Measurements from ENCODE around the gene ANXA10. TPM values are rescaled to one million over a fixed set of nuclear protein-coding genes. Genes with fewer than 3 reads are reported as not detected.

The ANXA10 gene
- polyA plus RNA-seq, 1 donor (not counting 4 experiments of a cell fraction or from before 2014, with no cell fraction given), result not detected

GRCh38 chr4:168183717-168184571 lies 91.6 kb downstream of the ANXA10 start:
- dilution Hi-C loops (cut with MboI; ENCODE audit: extremely low pct_ligation_motif_present, low sequenced_read_pairs), result no loop called here
- TF ChIP-seq EZH2 (IDR thresholded peaks at IDR 0.05; ENCODE audit: low read length) (no peak), CTCF (optimal IDR thresholded peaks at IDR 0.05 in 1 of 3, IDR thresholded peaks at IDR 0.05 in 1 of 3, conservative IDR thresholded peaks at IDR 0.05 in 1 of 3; ENCODE audit: extremely low read depth in 1 of 3, insufficient read depth in 2 of 3, low read length in 3 of 3) (peak in 2 of 3 experiments; percentile 31)

GRCh38 chr4:168188754-168189153 lies 96.4 kb downstream of the ANXA10 start:
- H3K9me3 ChIP-seq (ENCODE audit: control insufficient read depth, low read depth, low read length), result no peaks in the 10 kb centered on the region
- no peak for TF ChIP-seq CTCF (optimal IDR thresholded peaks at IDR 0.05 in 1 of 3, IDR thresholded peaks at IDR 0.05 in 1 of 3, conservative IDR thresholded peaks at IDR 0.05 in 1 of 3; ENCODE audit: extremely low read depth in 1 of 3, insufficient read depth in 2 of 3, low read length in 3 of 3)
- no peak for TF ChIP-seq EZH2 (IDR thresholded peaks at IDR 0.05; ENCODE audit: low read length)
- H3K9ac ChIP-seq (ENCODE audit: control insufficient read depth, extremely low read depth, insufficient read depth, low read length), result no peak overlapping the region
- H3K36me3 ChIP-seq (ENCODE audit: control insufficient read depth in 2 of 2, extremely low read depth in 1 of 2, insufficient read depth in 2 of 2, low read length in 2 of 2), result no peaks in the 10 kb centered on the region
- no peaks in the 10 kb centered on the region for H3K27me3 ChIP-seq (ENCODE audit: control insufficient read depth, extremely low read depth, insufficient read depth, low read length)
- H3K27ac ChIP-seq (ENCODE audit: control insufficient read depth, insufficient read depth, low read length), result no peak overlapping the region
- no peaks in the 10 kb centered on the region for H3K4me1 ChIP-seq (ENCODE audit: control insufficient read depth, extremely low read depth, insufficient read depth, low read length)
- FAIRE-seq, result no peak
- H3K9me1 ChIP-seq (ENCODE audit: control insufficient read depth, extremely low read depth, insufficient read depth, low read length), result no peaks in the 10 kb centered on the region
- no peak overlapping the region for H2AFZ ChIP-seq (ENCODE audit: control insufficient read depth, low read length)
- DNase-seq (ENCODE audit: low read depth, low spot score), result no peak
- H4K20me1 ChIP-seq (ENCODE audit: control insufficient read depth, extremely low read depth, insufficient read depth, low read length), result no peaks in the 10 kb centered on the region
- dilution Hi-C loops (cut with MboI; ENCODE audit: extremely low pct_ligation_motif_present, low sequenced_read_pairs), result no loop called here
- no peaks in the 10 kb centered on the region for H3K79me2 ChIP-seq (ENCODE audit: control insufficient read depth, insufficient read depth, low read length)
- H3K4me3 ChIP-seq (ENCODE audit: control insufficient read depth in 2 of 3, extremely low read depth in 1 of 3, insufficient read depth in 2 of 3, low read depth in 1 of 3, low read length in 3 of 3), result no peak overlapping the region
- no peak overlapping the region for H3K4me2 ChIP-seq (ENCODE audit: control insufficient read depth, extremely low read depth, insufficient read depth, low read depth, low read length)

More at GRCh38 chr4:168183717-168184571, 91.6 kb downstream of the ANXA10 start:
- H3K4me1 ChIP-seq (ENCODE audit: control insufficient read depth, extremely low read depth, insufficient read depth, low read length), result no peaks in the 10 kb centered on the region
- DNase-seq (ENCODE audit: low read depth, low spot score) (no peak), FAIRE-seq (no peak)
- no peak overlapping the region for H3K9ac ChIP-seq (ENCODE audit: control insufficient read depth, extremely low read depth, insufficient read depth, low read length)
- no peaks in the 10 kb centered on the region for H4K20me1 ChIP-seq (ENCODE audit: control insufficient read depth, extremely low read depth, insufficient read depth, low read length)
- no peaks in the 10 kb centered on the region for H3K79me2 ChIP-seq (ENCODE audit: control insufficient read depth, insufficient read depth, low read length)
- no peaks in the 10 kb centered on the region for H3K27me3 ChIP-seq (ENCODE audit: control insufficient read depth, extremely low read depth, insufficient read depth, low read length)
- no peaks in the 10 kb centered on the region for H3K9me3 ChIP-seq (ENCODE audit: control insufficient read depth, low read depth, low read length)
- H3K36me3 ChIP-seq (ENCODE audit: control insufficient read depth in 2 of 2, extremely low read depth in 1 of 2, insufficient read depth in 2 of 2, low read length in 2 of 2), result no peaks in the 10 kb centered on the region
- H3K4me2 ChIP-seq (ENCODE audit: control insufficient read depth, extremely low read depth, insufficient read depth, low read depth, low read length), result no peak overlapping the region
- H2AFZ ChIP-seq (ENCODE audit: control insufficient read depth, low read length), result no peak overlapping the region
- H3K9me1 ChIP-seq (ENCODE audit: control insufficient read depth, extremely low read depth, insufficient read depth, low read length), result no peaks in the 10 kb centered on the region
- no peak overlapping the region for H3K4me3 ChIP-seq (ENCODE audit: control insufficient read depth in 2 of 3, extremely low read depth in 1 of 3, insufficient read depth in 2 of 3, low read depth in 1 of 3, low read length in 3 of 3)
- no peak overlapping the region for H3K27ac ChIP-seq (ENCODE audit: control insufficient read depth, insufficient read depth, low read length)
